Measurements from ENCODE around the gene TMEM61.

Gene TMEM61

DNA sequence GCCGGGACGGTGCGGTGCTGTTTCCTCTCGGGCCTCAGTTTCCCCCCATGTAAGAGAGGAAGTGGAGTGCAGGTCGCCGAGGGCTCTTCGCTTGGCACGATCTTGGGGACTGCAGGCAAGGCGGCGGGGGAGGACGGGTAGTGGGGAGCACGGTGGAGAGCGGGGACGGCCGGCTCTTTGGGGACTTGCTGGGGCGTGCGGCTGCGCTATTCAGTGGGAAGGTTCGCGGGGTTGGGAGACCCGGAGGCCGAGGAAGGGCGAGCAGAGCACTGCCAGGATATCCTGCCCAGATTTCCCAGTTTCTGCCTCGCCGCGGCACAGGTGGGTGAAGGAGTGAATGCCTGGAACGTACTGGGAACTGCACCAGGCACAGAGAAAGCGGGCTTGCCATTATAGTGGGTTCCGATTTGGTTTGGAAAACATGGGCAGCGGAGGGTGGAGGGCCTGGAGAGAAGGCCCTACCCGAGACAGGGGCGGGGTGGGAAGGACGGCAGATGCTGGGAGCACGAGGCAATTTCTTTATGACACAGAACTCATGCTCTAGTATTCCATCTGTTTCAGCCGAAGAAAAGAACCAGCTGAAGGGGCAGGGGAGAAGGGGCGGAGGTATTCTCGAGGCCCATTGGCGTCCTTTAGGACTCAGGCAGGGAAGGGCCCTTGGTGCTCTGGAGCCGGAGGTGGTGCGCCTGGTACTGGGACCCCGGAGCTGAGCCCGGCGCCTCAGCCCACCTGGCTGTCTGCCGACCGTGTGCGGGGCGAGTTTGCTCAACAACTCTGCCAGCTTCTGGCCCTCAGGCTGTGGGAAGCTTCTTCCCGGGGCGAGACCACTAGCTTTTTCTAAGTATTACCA, 59.9 kb downstream of the TMEM61 start:
- DNase-seq = no peak

GRCh38 chr1:55040933-55041494, 60.6 kb downstream of the TMEM61 start:
- DNase-seq = no peak

GRCh38 chr1:55041613-55042012, 61.2 kb downstream of the TMEM61 start:
- no peak for DNase-seq
